BLaER1 treated with 17β-estradiol and CSF1 and Interleukin-3, amounts not matched to agents 10 nM and 100 nM (cell line): Measurements from ENCODE around the gene SLC38A2.

ENCODE experiments used
- H3K27ac ChIP-seq, 11 experiments: shearing (Covaris generic); formaldehyde crosslinking; 2 replicates each; pipeline ENCODE4 v1.8.1; 2022
- H3K27me3 ChIP-seq, 11 experiments: shearing (Covaris generic); formaldehyde crosslinking; 2 replicates each; pipeline ENCODE4 v1.8.1; 2022
- H3K36me3 ChIP-seq, 11 experiments: shearing (Covaris generic); formaldehyde crosslinking; 2 replicates each; pipeline ENCODE4 v1.8.1; 2022
- H3K4me1 ChIP-seq, 10 experiments: shearing (Covaris generic); formaldehyde crosslinking; 2 replicates each; pipeline ENCODE4 v1.8.1; 2022
- H3K4me2 ChIP-seq, 11 experiments: shearing (Covaris generic); formaldehyde crosslinking; 2 replicates each; pipeline ENCODE4 v1.8.1; 2022
- H3K4me3 ChIP-seq, 10 experiments: shearing (Covaris generic); formaldehyde crosslinking; 2 replicates each; pipeline ENCODE4 v1.8.1; 2022
- H3K9ac ChIP-seq, 11 experiments: shearing (Covaris generic); formaldehyde crosslinking; 2 replicates each; pipeline ENCODE4 v1.8.1; 2022
- H3K9me3 ChIP-seq, 11 experiments: shearing (Covaris generic); formaldehyde crosslinking; replicated peaks in 1 of 11; 2 replicates each; pipeline ENCODE4 v1.8.1; 2022
- H4K20me1 ChIP-seq, 11 experiments: shearing (Covaris generic); formaldehyde crosslinking; 2 replicates each; pipeline ENCODE4 v1.8.1; 2022
- Cebpa-rat ChIP-seq, 11 experiments: shearing (Covaris generic); IDR thresholded peaks; 2 replicates each; pipeline ENCODE4 v1.8.1; 2022

SLC38A2 gene

DNA sequence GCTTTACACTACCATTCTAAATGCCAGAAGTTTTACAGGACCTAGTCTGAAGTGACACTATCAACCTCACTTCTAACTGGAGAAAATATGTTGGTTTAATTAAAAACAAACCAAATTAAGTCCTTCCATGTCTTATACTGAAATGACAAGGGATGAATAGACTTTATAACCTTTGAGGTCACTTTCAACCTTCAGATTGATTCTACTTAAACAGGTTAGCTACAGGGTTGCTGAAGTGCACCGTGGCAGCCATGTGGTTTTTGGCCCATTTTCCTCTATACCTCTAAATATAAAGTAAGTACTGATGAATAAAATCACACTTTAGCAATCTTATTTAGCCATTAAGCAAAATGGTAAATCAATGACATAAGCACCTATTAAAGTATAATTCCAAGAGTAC is 3.9 kb downstream of the SLC38A2 start:
- Histone ChIP-seq H3K4me2 (peak overlapping the region; percentile 80 to 99 (median 93)), H3K27ac (no peak overlapping the region), H3K9me3 (no peaks in the 10 kb centered on the region), H3K9ac (peak overlapping the region in 8 of 11 experiments; percentile 7 to 99 (median 96); a peak in 9 of 22 replicates), H4K20me1 (peaks cover 75 to 86% (median 82%) of the 10 kb centered on the region in 11 experiments), H3K27me3 (no peaks in the 10 kb centered on the region), H3K36me3 (peaks cover 75 to 76% (median 75%) of the 10 kb centered on the region in 11 experiments), H3K4me1 (peaks cover 41 to 72% (median 56%) of the 10 kb centered on the region in 10 experiments), H3K4me3 (peak overlapping the region in 9 of 10 experiments; percentile 3 to 98 (median 93); a peak in 15 of 20 replicates)
- no peak for TF ChIP-seq Cebpa-rat (IDR thresholded peaks at IDR 0.05)

DNA sequence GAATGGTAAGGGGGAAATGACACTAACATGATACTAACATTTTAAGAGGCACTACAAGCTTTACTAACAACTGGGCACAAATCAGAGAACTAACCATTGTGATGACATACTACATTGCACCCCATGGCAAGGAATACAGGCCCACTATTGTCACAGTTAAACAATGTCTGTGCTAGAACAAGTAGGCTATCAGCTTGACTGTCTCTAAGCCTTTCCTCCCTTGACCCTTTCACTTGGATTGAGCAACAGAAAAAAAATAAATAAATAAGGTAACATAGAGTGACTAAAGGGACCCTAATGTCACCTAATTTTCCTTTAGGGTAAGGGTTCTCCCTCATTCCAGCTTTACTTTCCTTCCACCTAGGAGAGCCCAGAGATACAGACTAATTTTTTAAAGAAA is 4.4 kb downstream of the SLC38A2 start:
- Histone ChIP-seq H3K4me1 (peaks cover 39 to 74% (median 55%) of the 10 kb centered on the region in 10 experiments), H3K27ac (peak overlapping the region in 2 of 11 experiments; percentile 8 to 13; a peak in 1 of 22 replicates), H3K27me3 (no peaks in the 10 kb centered on the region), H4K20me1 (peaks cover 81 to 91% (median 88%) of the 10 kb centered on the region in 11 experiments), H3K9ac (peak overlapping the region in 10 of 11 experiments; percentile 0 to 99 (median 26); a peak in 8 of 22 replicates), H3K4me3 (peak overlapping the region in 9 of 10 experiments; percentile 3 to 98 (median 93); a peak in 8 of 20 replicates), H3K9me3 (no peaks in the 10 kb centered on the region), H3K36me3 (peaks cover 80 to 81% (median 81%) of the 10 kb centered on the region in 11 experiments), H3K4me2 (peak overlapping the region; percentile 80 to 99 (median 93))
- TF ChIP-seq Cebpa-rat (IDR thresholded peaks at IDR 0.05): no peak

DNA sequence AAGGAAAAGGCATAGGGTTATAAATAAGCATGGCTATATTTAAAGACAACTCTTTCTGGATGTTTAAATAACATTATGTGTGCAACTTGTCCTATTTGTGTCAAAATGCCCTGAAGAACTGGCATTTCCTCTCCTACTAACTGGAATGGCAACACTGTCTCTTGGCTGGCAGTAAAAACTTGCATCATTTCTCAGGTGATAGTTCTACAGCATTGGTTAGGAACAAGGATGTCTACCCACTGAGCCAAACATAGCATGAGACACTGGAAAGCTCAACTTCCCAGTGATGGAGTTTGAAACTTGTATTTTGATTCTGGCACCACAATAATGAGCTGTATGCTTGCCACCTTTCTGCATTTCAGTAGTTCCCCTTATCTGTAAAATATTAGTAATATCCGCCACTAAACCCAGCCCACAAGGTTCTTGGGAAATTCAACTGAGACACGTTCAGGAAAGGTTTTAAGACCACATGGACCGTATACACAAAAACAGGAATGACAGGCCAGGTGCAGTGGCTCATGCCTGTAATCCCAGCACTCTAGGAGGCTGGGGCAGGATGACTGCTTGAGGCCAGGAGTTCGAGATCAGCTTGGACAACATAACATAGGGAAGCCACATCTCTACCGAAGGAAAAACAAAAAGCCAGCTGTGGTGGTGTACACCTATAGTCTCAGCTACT is 5.1 kb downstream of the SLC38A2 start:
- H3K27me3 ChIP-seq: no peaks in the 10 kb centered on the region
- no peaks in the 10 kb centered on the region for H3K9me3 ChIP-seq
- H3K4me3 ChIP-seq: peak overlapping the region in 4 of 10 experiments; percentile 87 to 97 (median 94); a peak in 3 of 20 replicates
- H3K9ac ChIP-seq: peak overlapping the region in 9 of 11 experiments; percentile 0 to 99 (median 19); a peak in 5 of 22 replicates
- no peak for TF ChIP-seq Cebpa-rat (IDR thresholded peaks at IDR 0.05)
- H3K27ac ChIP-seq: peak overlapping the region in 2 of 11 experiments; percentile 8 to 13; a peak in 1 of 22 replicates
- H3K4me2 ChIP-seq: peak overlapping the region; percentile 80 to 99 (median 93)
- H3K4me1 ChIP-seq: peaks cover 39 to 80% (median 59%) of the 10 kb centered on the region in 10 experiments
- peaks cover 87 to 98% (median 94%) of the 10 kb centered on the region in 11 experiments for H4K20me1 ChIP-seq
- peaks cover 87 to 88% (median 87%) of the 10 kb centered on the region in 11 experiments for H3K36me3 ChIP-seq

DNA sequence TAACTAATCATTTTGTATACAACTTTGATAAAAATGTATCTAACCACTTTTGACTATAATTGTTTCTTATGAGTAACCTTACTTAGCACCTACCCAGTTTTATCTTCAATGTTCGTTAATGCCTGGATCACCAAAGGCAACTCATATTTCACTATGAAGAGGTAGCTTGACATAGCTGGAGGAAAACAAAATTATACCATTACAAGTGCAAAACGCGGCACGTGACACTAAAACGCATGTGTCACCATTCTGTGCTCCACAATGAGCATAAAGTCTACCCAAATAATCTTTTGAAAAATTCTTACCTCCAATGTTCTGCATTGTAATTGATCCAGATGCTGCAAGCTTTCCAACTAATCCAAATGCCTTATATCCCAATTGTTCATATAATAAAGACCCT is 5.8 kb downstream of the SLC38A2 start:
- H3K4me1 ChIP-seq: peaks cover 40 to 87% (median 64%) of the 10 kb centered on the region in 10 experiments
- peaks cover 93 to 100% (median 97%) of the 10 kb centered on the region in 11 experiments for H4K20me1 ChIP-seq
- H3K4me3 ChIP-seq: no peak overlapping the region
- TF ChIP-seq Cebpa-rat (IDR thresholded peaks at IDR 0.05): no peak
- H3K9me3 ChIP-seq: no peaks in the 10 kb centered on the region
- H3K4me2 ChIP-seq: peak overlapping the region in 6 of 11 experiments; percentile 9 to 99 (median 93); a peak in 10 of 22 replicates
- H3K9ac ChIP-seq: peak overlapping the region in 1 of 11 experiments; percentile 95; a peak in 1 of 22 replicates
- H3K27me3 ChIP-seq: no peaks in the 10 kb centered on the region
- H3K36me3 ChIP-seq: peaks cover 94 to 95% (median 94%) of the 10 kb centered on the region in 11 experiments
- no peak overlapping the region for H3K27ac ChIP-seq

DNA sequence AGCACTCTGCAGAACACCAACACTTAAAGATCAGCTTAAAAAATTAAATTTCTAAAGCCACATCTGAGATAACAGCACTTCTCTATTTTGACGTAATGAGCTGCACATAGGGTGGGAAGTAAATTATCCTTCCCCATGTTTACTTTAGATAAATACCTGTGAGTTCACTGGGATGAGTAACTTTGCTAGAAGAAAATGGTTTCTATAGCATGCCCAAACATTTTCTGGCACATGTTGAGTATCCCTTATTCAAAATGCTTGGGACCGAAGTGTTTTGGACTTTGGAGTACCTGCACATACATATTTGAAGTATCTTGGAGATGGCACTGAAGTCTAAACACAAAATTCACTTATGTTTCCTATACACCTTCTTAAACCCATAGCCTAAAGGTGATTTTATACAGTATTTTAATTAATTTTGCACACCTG is 6.6 kb downstream of the SLC38A2 start:
- peaks cover 96 to 100% (median 100%) of the 10 kb centered on the region in 11 experiments for H4K20me1 ChIP-seq
- H3K4me2 ChIP-seq: peak overlapping the region in 3 of 11 experiments; percentile 10 to 33 (median 11); a peak in 4 of 22 replicates
- H3K9ac ChIP-seq: no peak overlapping the region; a peak in 1 of 22 replicates
- H3K9me3 ChIP-seq: no peaks in the 10 kb centered on the region
- H3K4me3 ChIP-seq: no peak overlapping the region
- H3K36me3 ChIP-seq: peaks cover 100% of the 10 kb centered on the region in 11 experiments
- no peak for TF ChIP-seq Cebpa-rat (IDR thresholded peaks at IDR 0.05)
- no peak overlapping the region for H3K27ac ChIP-seq
- no peaks in the 10 kb centered on the region for H3K27me3 ChIP-seq
- H3K4me1 ChIP-seq: peaks cover 44 to 95% (median 65%) of the 10 kb centered on the region in 10 experiments

DNA sequence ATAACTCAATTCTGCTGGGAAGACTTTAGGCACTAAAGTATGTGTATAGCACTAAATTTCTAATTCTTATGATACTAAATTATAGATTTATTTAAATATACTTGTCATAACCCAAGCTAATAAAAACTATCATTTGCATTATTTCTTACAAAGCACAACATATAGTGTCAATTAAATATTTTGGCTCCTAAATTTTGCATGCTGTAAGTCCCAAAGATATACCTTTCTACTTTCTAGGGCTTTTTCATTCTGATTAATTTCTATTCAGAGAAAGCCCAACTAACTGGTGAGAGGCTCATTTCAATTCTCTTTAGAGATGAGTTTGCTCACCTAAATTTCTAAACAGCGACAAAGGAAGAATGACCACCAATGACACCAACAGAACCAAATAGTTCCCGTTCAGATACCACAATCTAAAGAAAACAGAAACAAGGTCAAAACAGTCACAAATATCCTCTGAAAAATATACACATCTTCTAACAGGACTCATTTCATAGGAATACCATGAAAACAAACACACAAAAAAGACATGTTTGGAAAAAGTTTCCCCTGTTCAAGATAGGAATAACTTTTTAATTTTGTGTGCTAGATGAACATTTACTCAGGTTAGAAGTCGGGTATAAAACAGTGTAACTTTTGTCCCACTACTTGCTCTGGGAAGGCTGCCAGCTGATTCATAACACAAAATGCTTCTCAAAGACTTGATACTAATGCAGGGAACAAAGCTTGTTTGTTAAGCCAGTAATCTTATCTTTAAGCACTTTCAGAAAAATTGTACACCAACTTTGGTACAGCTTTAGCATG is 7.6 kb downstream of the SLC38A2 start:
- H3K4me1 ChIP-seq: peaks cover 38 to 94% (median 58%) of the 10 kb centered on the region in 10 experiments

DNA sequence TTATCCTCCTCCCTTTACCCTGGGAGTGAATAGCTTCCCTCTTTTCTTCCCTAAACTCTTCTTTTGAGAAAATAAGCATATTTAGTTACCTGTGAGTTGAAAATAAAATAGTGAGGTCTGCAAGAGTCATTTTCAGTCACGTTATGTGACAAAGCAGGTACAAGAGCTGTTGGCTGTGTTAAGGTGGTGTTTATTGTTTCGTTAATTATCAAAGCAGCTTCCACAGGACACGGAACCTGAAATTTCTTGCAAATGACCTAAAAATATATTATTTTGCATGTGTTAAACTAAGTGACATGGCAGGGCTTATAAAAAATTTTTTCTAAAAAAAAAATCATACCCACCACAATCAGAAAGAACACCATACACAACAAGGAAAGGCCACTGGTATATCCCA is 8.3 kb downstream of the SLC38A2 start:
- peaks cover 87 to 100% (median 99%) of the 10 kb centered on the region in 11 experiments for H4K20me1 ChIP-seq
- H3K9ac ChIP-seq: peak overlapping the region in 1 of 11 experiments; percentile 19; a peak in 1 of 22 replicates
- H3K4me3 ChIP-seq: no peak overlapping the region
- TF ChIP-seq Cebpa-rat (IDR thresholded peaks at IDR 0.05): no peak
- H3K36me3 ChIP-seq: peaks cover 99 to 100% (median 100%) of the 10 kb centered on the region in 11 experiments
- H3K4me2 ChIP-seq: no peak overlapping the region
- H3K27me3 ChIP-seq: no peaks in the 10 kb centered on the region
- H3K4me1 ChIP-seq: peaks cover 31 to 88% (median 51%) of the 10 kb centered on the region in 10 experiments
- no peaks in the 10 kb centered on the region for H3K9me3 ChIP-seq
- no peak overlapping the region for H3K27ac ChIP-seq

More for the DNA sequence above, 7.6 kb downstream of the SLC38A2 start:
- Histone ChIP-seq H3K27ac (no peak overlapping the region), H3K4me2 (peak overlapping the region in 1 of 11 experiments; percentile 33; a peak in 1 of 22 replicates), H3K9me3 (no peaks in the 10 kb centered on the region), H3K4me3 (no peak overlapping the region), H3K9ac (no peak overlapping the region), H4K20me1 (peaks cover 87 to 100% (median 99%) of the 10 kb centered on the region in 11 experiments), H3K27me3 (no peaks in the 10 kb centered on the region), H3K36me3 (peaks cover 99 to 100% (median 100%) of the 10 kb centered on the region in 11 experiments)
- TF ChIP-seq Cebpa-rat (IDR thresholded peaks at IDR 0.05): no peak

DNA sequence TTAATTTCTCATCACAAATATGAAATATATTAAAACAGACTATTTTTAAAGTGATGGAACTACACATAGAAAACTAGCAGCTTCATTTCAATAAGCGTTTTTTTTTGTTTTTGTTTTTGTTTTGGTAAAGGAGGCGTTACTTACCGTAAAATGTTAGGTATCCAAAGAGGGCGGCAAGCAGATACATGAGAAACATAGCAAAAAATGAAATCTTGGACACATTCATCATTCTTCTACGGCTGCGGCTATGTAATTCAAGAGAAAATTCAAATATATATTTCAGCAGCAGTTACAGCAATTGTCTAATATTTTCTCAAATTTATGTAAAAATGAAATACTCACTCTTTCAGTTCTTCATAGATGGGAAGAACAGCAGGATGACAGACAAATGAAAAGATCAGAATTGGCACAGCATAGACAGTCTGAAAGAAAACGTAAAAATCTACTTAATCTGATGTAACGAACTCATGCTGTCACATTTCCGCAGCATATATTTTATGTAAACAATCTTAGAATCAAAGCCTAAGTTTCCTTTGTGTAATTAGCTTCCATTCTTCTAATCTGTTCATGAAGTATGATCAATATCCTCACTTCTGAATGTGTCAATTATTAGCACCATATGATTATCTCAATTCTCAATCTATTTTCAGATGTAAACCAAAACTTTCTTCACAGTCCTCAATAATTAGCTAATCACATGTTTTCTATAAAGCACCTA is 8.8 kb downstream of the SLC38A2 start:
- no peak for TF ChIP-seq Cebpa-rat (IDR thresholded peaks at IDR 0.05)
- Histone ChIP-seq H3K4me1 (peaks cover 25 to 82% (median 45%) of the 10 kb centered on the region in 10 experiments), H3K27me3 (no peaks in the 10 kb centered on the region), H3K4me2 (peak overlapping the region in 2 of 11 experiments; percentile 4 to 10; a peak in 2 of 22 replicates), H3K27ac (no peak overlapping the region), H3K36me3 (peaks cover 99 to 100% (median 100%) of the 10 kb centered on the region in 11 experiments), H3K4me3 (no peak overlapping the region), H3K9me3 (no peaks in the 10 kb centered on the region), H4K20me1 (peaks cover 87 to 100% (median 99%) of the 10 kb centered on the region in 11 experiments), H3K9ac (no peak overlapping the region)
